ENCODE measurements around the gene SRGN. TPM values are rescaled to one million over a fixed set of nuclear protein-coding genes. Genes with fewer than 3 reads are reported as not detected.

The SRGN gene
- total RNA-seq, 4 donors from 2014 or later: 30.7 to 140 (median 40.3) TPM

DNA sequence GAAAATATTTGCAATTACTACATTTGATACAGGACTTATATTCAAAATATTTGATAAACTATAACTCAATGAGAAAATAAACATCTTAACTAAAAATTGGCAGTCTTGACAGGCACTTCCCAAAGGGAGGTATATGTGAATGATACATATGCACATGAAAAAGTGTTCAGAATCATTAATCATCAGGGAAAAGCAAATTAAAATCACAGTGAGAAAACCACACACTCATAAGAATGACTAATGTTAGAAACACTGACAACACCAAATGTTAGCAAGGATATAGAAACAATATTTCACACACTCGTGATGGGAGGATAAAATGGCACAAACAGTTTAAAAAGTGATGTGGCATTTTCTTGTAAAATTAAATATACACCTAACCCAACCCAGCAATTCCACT, 32.0 kb downstream of the SRGN start:
- TF ChIP-seq, protein P1, sequence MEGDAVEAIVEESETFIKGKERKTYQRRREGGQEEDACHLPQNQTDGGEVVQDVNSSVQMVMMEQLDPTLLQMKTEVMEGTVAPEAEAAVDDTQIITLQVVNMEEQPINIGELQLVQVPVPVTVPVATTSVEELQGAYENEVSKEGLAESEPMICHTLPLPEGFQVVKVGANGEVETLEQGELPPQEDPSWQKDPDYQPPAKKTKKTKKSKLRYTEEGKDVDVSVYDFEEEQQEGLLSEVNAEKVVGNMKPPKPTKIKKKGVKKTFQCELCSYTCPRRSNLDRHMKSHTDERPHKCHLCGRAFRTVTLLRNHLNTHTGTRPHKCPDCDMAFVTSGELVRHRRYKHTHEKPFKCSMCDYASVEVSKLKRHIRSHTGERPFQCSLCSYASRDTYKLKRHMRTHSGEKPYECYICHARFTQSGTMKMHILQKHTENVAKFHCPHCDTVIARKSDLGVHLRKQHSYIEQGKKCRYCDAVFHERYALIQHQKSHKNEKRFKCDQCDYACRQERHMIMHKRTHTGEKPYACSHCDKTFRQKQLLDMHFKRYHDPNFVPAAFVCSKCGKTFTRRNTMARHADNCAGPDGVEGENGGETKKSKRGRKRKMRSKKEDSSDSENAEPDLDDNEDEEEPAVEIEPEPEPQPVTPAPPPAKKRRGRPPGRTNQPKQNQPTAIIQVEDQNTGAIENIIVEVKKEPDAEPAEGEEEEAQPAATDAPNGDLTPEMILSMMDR (IDR thresholded peaks at IDR 0.05): no peak
- 81 to 94% methylated on average over 1 of the region's 1 CpG for WGBS, 2 donors
- DNase-seq: no peak
- Histone ChIP-seq H3K9me3 (no peaks in the 10 kb centered on the region), H3K36me3 (no peaks in the 10 kb centered on the region), H3K27me3 (no peaks in the 10 kb centered on the region), H3K27ac (no peak overlapping the region), H3K4me1 (no peaks in the 10 kb centered on the region), H3K4me3 (replicated peaks in 1 of 3) (no peak overlapping the region)
- intact Hi-C loops (cut with DNase I): loop anchor here (10.0 kb wide), 2 partner anchors 55 to 125 kb away; no protein-coding TSS in a partner anchor

DNA sequence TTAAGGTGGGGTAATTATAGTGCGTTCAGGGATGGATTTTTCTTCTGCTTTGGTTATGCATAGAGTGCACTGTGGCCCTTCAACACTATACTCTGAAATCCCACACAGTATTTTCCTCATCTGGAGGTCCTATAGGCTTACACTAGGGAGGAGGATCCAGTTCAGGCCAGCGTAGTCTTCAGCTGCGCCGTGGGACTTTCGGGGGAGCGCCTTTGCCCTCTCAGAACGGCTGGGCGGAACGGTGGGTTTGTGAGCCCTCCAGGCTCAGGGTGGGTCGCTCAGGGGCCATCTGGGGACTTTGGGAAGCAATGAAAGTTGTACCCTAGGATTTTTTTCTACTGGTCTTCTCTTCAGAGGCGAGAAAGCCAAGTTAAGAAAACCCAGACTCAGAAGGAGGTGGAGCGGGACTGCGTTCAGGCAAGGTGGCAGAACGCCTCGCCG, 35.4 kb downstream of the SRGN start:
- DNase-seq: no peak
- no peak for TF ChIP-seq POLR2A (IDR thresholded peaks at IDR 0.05)
- TF ChIP-seq, protein P1 (IDR thresholded peaks at IDR 0.05): no peak
- Histone ChIP-seq H3K4me3 (replicated peaks in 1 of 3) (peak overlapping the region; percentile 47 to 72 (median 51)), H3K27me3 (no peaks in the 10 kb centered on the region), H3K27ac (peak overlapping the region; percentile 95 to 96 (median 96)), H3K4me1 (peaks cover 7 to 8% of the 10 kb centered on the region in 2 donors), H3K36me3 (no peaks in the 10 kb centered on the region), H3K9me3 (no peaks in the 10 kb centered on the region)
- 2 to 3% methylated on average over 14 to 16 of the region's 16 CpGs for WGBS, 2 donors
- intact Hi-C loops (cut with DNase I): loop anchor here (10.0 kb wide), 1 partner anchor 51 kb away; no protein-coding TSS in a partner anchor

DNA sequence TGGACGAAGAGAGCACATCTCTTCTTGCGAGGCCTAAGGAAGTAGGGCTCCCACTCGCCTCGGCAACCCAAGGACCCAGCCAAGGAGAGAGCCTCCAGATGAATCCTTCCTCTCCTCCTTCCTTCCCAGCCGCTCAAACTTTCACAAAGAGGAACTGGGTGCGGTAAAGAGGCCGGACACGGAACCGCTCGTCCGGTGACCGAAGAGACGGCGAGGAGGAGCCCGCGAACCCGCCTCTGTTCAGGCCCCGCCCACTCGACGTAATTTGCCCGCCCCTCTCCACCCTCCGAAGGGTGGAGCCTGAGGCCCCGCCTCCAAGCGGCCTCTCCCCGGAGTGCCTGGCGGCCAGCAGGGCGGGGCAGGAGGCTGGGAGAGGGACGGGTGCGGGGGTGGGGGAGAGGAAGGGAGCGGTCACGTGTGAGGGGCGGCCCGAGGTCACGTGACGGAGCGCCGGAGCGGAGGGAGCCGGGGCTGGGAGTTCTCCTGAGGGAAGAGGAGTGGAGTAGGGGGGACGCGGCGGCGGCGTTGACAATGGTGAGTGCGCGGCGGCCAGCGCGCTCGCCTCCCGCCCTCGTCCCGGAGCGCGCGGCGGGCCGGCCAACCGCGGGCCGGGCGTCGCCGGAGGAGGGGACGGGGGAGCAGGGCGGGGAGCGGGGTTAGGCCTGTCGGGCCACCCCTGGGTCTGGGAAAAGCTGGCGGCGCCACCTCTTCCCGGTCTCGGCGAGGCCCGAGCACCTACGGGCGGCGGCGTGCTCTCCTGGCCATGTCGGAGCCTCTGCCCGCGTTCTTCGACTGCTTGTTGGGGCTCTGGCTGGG, 36.1 kb downstream of the SRGN start, which contains the start of gene VPS26A:
Gene VPS26A (plus strand): TSS at position 432 of the 816 bp plus-strand sequence. CDS start 100 bp downstream, at position 532.
- TF ChIP-seq POLR2A (IDR thresholded peaks at IDR 0.05): peak in 1 of 2 donors; percentile 94
- TF ChIP-seq, protein P1 (IDR thresholded peaks at IDR 0.05): peak in 2 of 6 experiments; percentile 27 to 31
- intact Hi-C loops (cut with DNase I): loop anchor here (10.0 kb wide), 1 partner anchor 51 kb away; no protein-coding TSS in a partner anchor
- Histone ChIP-seq H3K9me3 (no peaks in the 10 kb centered on the region), H3K36me3 (no peaks in the 10 kb centered on the region), H3K4me3 (replicated peaks in 1 of 3) (peak within 1 kb of the TSS; percentile 47 to 74 (median 72)), H3K4me1 (peaks cover 7 to 8% of the 10 kb centered on the region in 2 donors), H3K27ac (peak within 1 kb of the TSS; percentile 95 to 96 (median 96)), H3K27me3 (no peaks in the 10 kb centered on the region)
- DNase-seq: peak; percentile 99
- WGBS, 2 donors: 0 to 1% methylated on average over 34 to 57 of the region's 82 CpGs

DNA sequence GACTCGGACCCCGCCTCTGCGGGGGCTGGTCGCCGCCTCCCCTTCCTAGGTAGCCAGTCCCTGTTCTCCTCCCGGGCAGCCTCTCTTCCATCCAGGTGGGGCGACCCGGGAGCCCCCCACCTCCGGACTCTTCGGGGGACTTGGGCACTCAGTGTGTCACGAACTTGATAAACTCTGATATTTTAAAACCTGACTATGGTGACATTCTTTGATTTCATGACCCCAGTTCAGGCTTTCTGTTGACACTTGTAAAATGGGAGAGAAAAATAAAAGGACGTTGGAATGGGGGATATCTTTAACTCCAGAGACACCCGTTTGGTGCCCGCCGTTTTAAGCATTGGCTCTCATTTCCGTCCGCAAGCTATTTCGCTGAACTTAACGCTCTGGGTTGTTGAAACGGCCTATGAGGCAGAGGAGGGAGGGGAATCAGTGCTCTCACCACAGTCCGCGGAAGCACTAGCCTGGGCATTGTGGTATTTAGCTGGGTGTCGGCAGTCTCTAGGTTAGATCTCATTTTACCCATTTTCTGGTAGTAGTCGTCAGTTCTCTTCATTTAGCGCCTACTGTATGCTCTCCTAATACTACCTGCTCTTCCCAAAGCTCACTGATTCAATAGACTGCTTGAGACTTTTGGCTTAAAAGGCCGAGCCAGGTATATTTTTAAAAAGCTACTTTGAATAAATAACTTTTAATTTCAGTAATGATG, 36.8 kb downstream of the SRGN start:
- Histone ChIP-seq H3K4me3 (replicated peaks in 1 of 3) (peak overlapping the region; percentile 10 to 74 (median 72)), H3K4me1 (peaks cover 7 to 9% of the 10 kb centered on the region in 2 donors), H3K36me3 (no peaks in the 10 kb centered on the region), H3K27me3 (no peaks in the 10 kb centered on the region), H3K9me3 (no peaks in the 10 kb centered on the region), H3K27ac (peak overlapping the region; percentile 90 to 96 (median 94))
- 0% methylated on average over 17 to 26 of the region's 26 CpGs for WGBS, 2 donors
- peak; percentile 53 to 61 for DNase-seq
- TF ChIP-seq POLR2A (IDR thresholded peaks at IDR 0.05): no peak
- TF ChIP-seq, protein P1 (IDR thresholded peaks at IDR 0.05): no peak
- intact Hi-C loops (cut with DNase I): loop anchor here (10.0 kb wide), 1 partner anchor 50 kb away; no protein-coding TSS in a partner anchor

Measured in thyroid gland (tissue), 4 donors.